HG03060 (cell line): ENCODE measurements around the gene OR4D11.
"Not testable (repeated sequence)": the region's sequence is repeated elsewhere in the genome, so short reads cannot be mapped to it uniquely, and the experiment has no call there.

Experiments
- ATAC-seq: cut with Tn5 transposase; IDR thresholded peaks from one replicate; pipeline ENCODE4 v1.9.1; 2021; ENCODE audit warnings: low read depth, moderate number of reproducible peaks; ENCODE audit not compliant: unreplicated experiment

The OR4D11 gene

DNA sequence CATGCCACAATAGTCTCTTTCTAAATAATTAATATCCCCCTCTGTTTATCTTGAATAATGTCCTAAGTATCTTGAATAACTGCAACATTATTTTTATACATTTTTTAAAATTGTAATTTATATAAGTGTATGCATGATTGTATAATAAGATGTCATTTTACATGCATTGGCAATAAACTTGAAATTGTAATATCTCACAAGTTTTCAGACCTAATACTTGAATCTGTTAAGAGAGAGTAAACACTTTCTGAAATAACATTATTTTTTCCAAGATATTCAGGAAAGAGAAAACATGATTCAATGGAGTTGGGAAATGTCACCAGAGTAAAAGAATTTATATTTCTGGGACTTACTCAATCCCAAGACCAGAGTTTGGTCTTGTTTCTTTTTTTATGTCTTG lies at the start of gene OR4D11:
TSS of gene OR4D11 (plus strand) at position 301 of the 400 bp plus-strand sequence. CDS start at position 301, 0 bp downstream.
- ATAC-seq = no peak

DNA sequence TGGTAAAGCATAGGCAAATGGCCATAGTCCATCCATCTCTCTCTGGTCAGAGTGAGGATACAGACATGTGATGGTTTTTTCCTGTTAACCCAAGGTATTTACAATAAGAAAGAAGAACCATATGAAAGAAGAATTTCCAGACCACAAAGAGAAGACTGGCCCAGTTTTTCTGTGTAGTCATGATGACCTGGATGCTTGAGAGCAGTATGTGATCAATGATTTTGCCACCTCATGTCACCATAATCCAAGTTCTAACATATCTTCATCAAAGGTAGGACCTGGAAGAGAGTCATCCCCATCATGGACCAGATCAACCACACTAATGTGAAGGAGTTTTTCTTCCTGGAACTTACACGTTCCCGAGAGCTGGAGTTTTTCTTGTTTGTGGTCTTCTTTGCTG lies 46.7 kb upstream of the OR4D11 start, which contains the start of gene OR4D6:
TSS of gene OR4D6 (plus strand) at position 301 of the 400 bp plus-strand sequence. CDS start at position 301, 0 bp downstream.
- ATAC-seq = no peak

DNA sequence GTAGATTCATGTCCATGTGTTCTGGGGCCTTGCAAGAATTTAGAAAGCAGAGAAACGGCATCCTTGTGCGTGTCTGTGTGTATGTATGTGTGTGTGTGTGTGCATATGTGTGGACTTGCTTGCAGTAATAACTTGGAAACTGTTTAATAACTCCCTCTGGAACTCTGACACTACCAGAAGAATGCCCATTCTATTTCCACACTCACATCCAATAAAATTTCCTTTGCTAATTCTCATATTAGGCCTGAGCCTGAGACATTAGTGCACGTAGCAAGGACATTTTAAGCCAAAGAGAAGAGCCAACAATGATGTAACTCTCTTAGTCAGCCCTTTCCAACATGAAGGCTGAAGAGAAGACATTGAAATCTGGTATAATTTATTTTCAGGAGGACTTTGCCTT lies 43.5 kb upstream of the OR4D11 start:
- no peak for ATAC-seq

DNA sequence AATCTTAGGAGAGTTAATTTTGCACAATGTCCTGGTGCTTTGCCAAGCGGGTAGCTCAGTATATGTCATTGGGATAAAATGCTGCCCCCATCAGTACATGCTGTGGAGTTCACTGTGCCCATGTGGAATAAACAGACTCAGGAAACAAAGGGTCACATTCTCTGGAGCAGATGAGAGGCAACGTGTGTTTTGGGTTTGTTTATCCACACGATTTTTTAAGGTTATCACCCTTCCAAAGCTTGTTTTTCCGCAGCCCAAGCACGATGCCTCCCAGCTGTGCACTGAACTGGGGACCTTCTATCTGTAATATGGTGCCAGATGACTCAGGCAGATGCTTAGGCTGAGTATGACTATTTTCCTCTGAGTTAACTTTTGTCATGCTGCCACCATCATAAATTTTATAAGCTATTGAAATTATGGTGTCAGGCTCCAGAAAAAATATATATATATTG lies 40.2 kb upstream of the OR4D11 start:
- ATAC-seq = no peak

DNA sequence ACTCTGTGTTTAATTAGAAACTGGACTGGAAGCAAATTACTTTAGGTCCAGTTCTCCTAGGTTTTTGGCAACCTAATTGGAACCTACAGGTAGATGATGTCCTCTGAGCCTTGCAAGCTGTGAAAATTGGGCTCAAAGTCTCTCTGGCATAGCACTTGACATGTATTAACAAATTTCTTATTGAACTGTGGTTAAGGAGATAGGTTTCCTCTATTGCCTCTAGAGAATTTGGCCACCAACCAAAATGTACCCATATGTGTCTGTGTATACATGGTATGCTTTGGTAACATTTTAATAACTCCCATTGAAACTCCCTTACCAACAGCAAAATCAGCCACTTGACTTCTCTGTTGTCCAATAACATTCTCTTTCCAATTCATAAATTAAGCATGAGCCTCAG lies 30.4 kb upstream of the OR4D11 start, which contains the start of gene OR4D10:
TSS of gene OR4D10 (plus strand) at position 301 of the 400 bp plus-strand sequence. CDS start 4,115 bp downstream, outside the sequence.
- no peak for ATAC-seq

DNA sequence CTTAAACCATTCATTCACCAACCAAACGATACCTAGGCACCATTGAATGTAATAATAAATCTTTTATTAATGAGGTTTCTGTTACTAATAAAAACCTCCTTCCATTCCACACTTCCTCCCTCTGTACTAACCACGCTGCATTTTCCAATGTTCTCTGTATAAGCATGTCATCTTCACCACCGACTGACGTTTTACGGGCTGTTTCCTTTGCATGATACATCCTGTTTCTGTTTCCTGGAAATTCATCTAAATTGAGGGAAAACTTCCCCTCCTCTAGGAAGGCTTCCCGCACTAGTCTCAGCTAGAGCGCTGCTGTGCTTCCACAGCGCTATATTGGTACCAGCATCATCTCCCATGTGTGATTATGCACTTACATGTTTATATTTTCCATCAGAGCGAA lies 28.2 kb upstream of the OR4D11 start:
- ATAC-seq = no peak

DNA sequence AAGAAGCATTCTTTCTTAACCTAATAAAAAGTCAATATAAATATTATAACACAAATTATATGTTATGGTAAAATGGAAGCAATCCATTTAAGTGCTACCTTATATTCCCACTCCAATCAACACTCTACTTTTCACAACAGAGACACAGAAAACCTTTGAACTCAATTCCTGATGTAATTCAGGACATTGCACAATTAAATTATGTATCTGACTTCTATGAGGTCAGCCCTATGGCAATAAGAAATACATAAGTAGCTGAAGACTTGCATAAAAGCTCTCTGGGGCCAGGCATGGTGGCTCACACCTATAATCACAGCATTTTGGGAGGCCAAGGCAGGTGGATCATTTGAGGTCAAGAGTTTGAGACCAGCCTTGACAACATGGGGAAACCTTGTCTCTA lies 23.5 kb upstream of the OR4D11 start:
- no peak for ATAC-seq

DNA sequence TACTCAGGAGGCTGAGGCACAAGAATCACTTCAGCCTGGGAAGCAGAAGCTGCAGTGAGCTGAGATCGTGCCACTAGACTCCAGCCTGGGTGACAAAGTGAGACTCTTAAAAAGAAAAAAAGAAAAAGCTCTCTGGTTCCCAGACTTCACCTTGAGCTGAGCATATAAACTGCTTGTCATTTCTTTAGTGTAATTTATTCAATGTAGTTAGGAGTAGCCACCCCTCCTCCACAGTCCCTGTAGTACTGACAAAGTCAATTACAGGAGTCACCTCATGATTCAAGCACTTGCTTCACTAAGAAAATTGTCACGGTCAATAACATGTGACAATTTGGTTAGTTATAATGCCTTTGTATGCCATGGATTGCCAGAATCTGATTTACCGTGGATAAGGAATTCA lies 23.0 kb upstream of the OR4D11 start:
- ATAC-seq = no peak

DNA sequence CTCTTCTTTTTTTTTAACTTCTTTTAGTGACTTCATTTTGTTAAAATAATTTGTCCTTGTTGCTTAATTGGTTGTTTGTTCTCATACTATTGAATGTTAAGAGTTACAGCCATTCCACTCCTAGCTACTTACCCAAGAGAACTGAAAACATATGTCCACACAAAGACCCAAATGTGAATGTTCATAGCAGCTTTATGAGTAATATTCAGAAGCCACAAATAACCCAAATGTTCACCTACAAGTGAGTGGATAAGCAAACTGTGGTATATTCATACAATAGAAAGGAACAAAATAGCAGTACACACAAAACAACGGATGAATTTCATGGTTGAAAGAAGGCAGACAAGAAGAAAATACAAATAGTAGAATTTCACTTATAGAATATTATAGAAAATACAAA lies 1.4 kb upstream of the OR4D11 start:
- no peak for ATAC-seq

DNA sequence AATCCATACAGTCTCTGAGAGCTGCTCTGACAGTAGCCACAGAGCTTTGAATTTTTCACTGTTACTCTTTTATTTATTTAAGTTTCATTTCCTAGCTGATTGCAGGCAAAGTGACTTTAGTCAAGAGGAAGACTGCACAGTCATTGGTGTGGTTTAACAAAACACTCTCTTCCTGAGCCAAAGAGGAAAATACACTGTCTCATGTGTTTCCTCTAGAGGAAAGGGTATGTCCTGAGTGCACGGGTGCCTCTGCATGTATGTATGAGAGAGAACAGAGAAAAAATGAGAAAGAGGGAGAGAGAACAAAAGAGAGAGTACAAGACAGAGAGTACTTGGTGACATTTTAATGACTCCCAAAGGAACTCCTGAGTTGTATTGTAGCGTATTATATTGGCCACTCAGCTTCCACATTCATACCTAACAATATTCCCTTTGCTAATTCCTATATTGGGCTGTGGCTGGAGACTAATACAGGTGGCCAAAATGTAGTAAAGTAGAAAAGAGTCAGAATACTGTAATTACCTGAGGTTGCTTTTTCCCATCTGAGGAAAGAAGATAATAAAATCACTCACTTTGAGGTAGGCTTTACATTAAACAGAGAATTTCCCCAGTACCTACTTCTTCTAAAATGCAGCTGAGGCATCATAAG lies 7.7 kb downstream of the OR4D11 start, which contains the start of gene OR4D9:
TSS of gene OR4D9 (plus strand) at position 599 of the 649 bp plus-strand sequence. CDS start 3,374 bp downstream, outside the sequence.
- ATAC-seq = no peak

DNA sequence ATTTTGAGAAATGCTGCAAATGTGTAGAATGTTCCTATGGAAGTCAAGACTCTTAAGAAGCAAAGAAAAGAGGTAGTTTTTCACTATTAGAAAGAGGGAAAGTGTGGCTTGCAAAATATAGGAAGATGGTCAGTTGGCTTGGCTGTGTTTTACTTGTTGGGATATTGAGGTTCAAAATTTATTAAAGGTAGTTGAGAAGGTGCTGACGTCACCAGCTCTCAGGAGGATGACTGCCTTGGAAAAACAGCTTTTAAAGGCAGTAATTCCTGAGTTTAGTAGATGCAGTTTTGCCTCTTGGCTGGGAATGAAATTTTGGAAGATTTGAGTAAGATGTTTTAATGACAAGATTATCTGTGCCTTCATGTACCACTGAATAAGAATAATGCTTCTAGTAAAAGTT lies 8.3 kb downstream of the OR4D11 start:
- ATAC-seq = no peak

DNA sequence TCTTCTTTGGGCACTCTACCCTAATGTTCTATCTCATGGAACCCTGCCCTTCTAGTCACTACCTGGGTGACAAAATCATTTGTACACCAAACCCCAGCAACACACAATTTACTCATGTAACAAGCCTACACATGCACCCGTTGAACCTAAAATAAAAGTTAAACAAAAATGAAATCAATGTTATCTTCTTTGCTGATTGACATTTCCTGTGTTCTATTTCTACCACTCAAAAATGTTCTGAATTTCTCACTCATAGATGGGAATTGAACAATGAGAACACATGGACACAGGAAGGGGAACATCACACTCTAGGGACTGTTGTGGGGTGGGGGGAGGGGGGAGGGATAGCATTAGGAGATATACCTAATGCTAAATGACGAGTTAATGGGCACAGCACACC lies 16.8 kb downstream of the OR4D11 start:
- ATAC-seq = not testable (repeated sequence)

DNA sequence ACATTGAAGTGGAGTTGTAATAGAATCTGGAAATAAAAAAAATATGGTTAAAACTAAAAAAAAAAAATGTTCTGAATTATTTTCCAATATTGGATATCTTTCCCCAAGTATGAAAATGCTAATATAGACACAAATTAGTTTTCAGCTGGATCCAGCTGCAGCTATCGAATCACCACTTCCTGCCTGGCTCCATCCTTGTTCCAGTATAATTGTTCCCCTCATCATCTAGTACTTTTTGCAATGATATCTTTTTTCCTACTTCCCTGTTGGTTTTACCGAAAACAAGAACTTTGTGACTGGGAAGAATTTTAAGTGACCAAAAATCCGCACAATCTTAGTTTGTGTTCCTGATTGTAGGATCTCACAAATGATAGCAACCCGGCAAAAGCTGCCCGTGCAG lies 17.4 kb downstream of the OR4D11 start:
- ATAC-seq = no peak

DNA sequence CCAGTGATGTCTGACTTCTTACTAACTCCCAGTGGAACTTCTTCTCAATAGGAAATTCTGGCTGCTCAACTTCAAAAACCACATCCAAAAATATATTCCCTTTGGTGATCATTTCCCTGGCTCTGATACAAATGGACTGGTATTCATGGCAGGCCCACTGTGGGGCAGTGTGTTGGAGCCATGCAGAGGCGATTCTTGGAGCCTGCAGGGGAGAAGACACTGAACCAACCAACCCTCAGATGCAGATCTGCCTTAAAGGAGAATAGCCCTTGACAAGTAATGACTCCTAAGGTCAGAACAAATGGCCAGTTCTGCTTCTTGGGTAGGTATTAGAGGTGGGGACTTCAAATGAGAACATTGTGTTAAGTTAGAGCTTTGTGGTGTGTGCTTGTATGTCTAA lies 20.2 kb downstream of the OR4D11 start:
- no peak for ATAC-seq

DNA sequence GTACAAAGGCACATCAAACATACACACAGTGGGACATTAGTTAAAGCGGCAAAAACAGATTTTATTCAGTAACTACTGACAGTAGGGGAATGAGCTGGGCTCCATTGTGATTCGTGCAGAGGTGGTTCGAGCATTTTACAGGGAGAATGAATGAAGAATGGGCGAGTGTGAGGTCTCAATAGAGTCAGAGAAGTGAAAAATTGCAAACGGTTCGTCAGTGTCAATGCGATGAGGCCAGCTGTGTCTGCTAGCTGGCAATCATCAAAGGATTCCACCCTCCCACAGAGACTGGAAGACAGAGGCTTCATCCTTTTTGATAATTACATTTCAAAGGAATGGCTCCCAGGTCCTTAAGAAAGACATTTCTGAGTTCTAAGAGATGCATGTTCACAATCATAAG lies 25.3 kb downstream of the OR4D11 start:
- no peak for ATAC-seq

DNA sequence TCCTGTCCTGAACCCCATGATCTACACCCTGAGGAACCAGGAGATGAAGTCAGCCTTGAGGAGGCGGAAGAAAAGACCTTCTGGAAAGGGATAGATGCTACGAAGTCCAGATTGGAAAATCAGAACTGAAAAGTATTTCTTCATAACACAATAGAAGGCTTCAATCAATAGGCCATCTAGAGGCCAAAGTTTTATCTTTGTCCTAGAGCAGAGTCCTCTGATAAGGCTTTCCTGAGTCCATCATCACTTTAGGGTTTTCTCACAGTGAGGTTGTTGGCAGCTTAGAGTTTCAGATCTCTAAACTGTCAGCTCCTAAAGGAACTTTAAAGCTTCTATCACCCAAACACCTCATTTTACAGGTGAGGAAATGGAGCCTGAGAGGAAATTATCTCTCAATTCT lies 29.2 kb downstream of the OR4D11 start:
- ATAC-seq = no peak

DNA sequence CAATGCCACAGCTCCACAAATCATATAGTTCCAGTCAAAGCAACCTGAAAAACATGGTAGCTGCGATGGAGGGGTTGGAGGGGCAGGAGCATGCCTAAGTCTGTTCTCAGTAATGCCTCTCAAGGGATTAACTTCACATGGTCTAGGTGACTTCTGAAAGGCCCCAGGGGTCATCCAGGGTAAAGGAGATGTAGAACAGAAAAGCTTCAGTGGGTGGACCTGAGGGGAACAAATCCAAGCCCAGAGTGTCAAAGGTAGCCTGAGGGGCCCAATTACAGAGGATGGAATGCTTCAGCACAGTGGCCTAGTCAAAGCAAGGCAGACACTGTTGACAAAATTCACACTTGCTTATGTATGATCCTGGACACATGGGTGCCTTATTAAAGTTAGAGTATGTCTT lies 31.3 kb downstream of the OR4D11 start:
- ATAC-seq = no peak

DNA sequence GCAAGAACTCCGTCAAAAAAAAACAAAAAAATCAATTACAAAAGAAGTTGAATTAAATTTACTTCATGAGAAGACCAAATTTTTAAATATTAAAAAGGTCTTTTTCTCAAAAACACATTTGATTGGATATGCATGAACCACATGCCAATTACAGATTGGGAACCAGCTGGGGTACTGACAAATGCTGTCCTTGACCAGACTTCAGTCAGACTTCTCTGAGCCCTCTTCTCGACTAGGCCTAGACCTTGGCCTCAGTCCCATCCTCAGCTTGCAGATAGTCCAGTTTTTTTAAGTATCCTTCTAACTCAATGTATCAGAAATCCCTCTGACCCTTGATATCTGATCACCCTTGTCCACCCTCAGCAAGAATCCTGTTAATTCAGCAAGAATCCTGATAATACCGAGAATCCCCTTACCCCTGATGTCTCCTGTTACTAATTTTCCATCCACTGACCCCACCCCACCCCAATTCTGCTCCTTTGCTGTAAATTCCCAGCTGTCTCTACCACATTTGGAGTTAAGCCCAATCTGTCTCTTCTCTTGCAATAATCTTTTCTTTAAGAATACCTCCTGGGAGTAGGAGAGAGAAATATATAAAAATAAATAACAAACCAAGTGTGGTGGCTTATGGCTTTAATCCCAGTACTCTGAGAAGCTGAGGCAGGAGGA lies 38.9 kb downstream of the OR4D11 start:
- ATAC-seq = no peak

DNA sequence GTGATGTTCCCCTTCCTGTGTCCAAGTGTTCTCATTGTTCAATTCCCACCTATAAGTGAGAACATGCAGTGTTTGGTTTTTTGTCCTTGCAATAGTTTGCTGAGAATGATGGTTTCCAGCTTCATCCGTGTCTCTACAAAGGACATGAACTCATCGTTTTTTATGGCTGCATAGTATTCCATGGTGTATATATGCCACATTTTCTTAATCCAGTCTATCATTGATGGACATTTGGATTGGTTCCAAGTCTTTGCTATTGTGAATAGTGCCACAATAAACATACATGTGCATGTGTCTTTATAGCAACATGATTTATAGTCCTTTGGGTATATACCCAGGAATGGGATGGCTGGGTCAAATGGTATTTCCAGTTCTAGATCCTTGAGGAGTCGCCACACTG lies 40.3 kb downstream of the OR4D11 start:
- not testable (repeated sequence) for ATAC-seq

DNA sequence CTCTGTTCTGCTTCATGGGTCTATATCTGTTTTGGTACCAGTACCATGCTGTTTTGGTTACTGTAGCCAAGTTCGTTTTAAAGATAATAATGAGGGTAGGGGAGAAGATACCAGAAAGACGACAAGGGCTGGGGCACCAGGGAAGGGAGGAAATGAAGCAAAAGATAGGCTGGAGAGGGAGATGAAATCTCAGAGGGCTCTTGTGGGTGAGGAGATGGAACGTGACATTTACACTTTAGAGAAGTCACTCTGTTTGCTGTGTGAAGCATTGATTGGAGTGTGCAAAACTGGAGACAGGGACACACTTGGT lies 41.4 kb downstream of the OR4D11 start:
- ATAC-seq = no peak

DNA sequence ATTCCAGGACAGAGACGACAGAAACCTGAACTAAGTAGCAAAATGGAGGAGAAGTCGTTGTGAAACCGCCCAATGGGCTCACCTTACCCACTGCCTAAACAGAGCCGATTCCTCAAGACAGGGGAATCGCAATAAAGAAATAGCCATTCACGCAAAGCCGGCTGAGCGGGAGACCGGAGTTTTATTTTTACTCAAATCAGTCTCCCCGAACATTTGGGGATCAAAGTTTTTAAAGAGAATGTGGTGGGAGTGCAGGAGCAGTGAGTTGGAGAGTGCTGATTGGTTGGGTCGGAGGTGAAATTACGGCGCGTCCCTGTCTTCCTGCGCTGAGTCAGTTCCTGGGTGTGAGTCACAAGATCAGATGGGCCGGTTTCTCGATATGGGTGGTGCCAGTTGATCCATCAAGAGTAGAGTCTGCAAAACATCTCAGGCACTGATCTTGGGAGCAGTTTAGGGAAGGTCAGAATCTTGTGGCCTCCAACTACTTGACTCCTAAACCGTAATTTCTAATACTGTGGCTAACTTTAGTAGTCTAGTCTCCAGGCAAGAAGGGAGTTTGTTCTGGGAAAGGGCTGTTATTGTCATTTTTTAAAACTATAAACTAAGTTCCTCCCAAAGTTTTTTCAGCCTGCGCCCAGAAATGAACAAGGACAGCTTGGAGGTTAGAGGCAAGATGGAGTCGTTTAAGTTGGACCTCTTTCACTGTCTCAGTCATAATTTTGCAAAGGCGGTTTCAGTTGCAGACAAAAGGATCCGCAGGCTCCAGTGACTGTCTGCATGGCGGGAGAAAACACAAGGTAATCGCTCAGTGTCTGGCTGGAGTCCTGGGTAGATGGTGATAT lies 42.0 kb downstream of the OR4D11 start:
- no peak for ATAC-seq
